CD4-positive, alpha-beta T cell treated with Interleukin-15 for 1 hour (primary cell): Measurements from ENCODE around the gene LZTR1.
"Not testable (repeated sequence)": the region's sequence is repeated elsewhere in the genome, so short reads cannot be mapped to it uniquely, and the experiment has no call there.

Experiments
- DNase-seq: peaks from one replicate; pipeline ENCODE4 v3.0.0-alpha.2; 2020

LZTR1 gene

DNA sequence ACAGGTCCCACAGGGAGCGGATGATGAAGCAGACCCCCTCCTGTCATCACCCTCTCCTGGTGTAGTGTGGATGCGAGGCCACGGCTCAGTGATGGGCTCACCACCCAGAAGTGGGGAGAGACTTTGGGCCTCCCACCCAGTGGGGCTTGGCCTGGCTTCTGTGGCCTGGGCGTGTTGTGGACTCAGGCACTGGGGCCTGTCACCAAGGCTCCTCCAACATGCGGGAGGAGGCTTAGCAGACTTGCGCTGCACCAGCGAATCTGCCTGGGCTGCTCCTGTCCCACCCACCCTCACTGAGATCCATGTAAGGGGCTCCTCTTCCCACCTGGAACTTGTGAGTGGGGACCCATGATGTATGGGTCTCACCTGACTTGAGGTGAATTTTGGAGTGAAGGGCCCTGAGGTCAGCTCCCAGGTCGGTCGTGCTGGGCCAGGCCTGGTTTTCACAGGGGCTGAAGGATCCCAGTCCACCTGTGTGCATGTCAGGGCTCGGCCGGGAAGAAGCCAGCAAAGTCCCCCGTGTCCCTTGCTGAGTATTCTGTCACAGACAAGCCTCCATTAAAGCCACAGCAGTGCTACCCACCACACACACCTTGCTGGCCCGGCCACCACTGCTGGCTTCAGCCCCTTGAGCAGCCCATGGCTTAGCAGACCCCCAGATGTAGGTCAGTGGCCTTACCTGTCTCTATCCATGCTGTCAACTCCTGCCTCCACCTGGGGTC, 15.6 kb downstream of the LZTR1 start:
- no peak for DNase-seq

DNA sequence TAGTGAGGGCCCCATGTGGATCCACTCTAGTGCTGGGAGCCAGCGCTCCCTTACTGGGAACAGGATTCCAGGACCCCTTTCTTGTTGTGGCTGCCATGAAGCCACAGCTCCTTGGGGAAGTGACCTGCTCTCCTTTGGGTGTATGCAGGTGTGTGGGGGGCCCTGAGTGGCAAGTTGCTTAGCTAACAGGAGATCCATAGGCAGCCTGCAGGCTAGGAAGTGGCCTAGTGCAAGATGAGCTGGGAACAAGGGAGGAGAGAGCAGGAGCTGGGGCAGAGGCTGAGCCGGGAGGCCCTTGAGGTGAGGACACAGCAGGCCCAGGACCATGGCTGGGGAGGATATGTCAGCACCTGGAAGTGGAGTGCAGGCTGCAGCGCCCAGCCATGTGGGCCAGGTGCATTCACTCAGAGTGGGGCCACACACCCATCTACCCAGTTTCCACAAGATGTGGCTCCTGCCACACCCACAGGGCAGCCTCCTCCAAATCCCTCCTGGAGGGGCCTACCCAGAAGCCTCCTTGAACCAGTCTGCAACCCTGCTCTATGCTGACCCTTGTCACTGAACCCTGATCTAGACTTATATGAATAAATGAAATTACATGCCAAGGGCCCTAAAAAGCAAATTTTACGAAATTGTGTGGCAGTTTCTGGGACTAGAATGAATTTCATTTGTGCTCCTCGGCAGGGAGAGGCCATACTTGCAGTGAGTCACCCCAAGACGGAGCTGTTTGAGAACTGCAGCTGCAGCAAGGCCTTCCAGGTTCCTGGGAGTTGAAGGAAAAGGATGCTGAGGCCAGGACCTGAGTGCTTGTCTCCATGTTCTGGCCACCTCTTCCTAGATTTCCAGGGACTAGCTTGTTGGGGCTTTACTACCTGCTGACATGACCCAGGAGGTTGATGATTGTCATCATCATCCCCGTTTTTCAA, 16.6 kb downstream of the LZTR1 start:
- no peak for DNase-seq

DNA sequence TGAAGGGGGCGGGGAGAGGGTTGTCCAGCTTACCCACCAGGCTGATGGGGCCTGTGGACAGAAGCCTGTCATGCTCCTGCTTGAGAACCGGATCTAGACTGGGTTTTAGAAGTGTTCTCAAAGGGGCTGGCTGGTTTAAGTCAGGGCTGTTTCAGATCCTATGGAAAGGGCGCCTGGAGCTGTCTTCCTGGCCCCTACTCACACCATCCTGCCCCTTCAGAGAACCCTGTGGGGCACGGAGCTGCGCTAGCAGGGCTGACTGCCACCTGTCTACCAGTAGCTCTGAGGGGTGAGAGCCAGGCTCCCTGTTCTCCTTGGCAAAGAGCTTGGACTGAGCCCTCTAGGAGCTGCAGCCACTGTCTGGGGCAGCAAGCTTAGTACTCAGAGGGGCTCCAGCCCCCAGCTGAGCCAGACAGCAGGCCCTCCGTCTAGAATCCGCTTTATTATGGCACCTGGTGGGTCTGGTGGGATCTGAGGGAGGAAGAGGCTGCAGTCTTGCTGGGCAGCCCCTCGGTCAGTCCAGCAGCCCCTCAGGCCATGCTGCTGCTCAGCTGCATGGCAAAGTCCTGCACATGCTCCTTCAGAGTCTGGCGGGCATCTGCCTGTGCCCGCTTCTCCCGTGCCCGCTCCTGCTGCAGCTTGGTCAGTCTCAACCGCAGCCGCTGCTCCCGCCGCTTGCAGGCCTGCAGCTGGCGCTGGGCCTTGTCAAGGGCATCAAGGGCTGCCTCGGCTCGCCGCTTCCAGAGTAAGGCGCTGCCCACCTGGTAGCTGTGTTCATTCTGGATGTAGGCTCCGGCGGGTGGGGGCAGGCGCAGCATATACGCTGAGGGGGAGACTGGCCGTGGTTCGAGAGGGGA, 17.5 kb downstream of the LZTR1 start:
- DNase-seq: no peak

DNA sequence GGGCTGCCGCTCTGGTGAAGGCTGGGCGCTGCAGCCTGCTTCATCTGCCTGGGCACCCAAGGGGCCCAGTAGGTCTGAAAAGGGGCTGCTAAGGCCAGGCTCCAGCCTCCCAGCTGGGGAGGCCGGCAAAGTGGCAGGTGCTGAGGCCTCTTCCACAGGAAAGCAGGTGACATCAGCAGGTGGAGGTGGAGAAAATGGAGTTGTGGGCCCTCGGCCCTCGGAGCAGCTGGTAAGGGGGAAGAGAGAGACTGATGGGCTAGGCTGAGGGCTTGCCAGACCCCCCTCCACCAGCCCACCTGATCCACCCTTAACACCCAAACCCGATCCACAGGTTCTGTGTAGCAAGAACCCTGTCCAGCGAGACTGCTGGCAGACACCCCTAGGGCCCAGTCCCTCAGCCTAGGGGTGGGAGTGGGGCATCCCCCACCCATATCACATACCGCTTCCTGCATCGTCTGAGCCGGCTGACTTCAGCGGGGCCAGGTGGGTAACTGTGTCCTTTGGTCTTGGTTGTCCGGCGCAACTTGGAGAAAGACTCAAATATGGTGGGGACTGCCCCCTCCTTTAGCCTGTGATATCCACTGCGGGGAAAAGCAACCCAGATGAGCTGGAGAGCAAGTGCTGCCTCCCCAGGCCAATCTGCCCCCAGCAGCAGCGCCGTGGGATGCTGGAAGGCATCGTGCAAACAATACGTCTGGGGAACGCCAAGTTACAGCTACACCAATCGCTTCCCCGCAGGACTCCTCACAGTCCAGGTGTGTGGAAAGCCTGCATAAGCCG, 18.3 kb downstream of the LZTR1 start:
- DNase-seq: no peak

DNA sequence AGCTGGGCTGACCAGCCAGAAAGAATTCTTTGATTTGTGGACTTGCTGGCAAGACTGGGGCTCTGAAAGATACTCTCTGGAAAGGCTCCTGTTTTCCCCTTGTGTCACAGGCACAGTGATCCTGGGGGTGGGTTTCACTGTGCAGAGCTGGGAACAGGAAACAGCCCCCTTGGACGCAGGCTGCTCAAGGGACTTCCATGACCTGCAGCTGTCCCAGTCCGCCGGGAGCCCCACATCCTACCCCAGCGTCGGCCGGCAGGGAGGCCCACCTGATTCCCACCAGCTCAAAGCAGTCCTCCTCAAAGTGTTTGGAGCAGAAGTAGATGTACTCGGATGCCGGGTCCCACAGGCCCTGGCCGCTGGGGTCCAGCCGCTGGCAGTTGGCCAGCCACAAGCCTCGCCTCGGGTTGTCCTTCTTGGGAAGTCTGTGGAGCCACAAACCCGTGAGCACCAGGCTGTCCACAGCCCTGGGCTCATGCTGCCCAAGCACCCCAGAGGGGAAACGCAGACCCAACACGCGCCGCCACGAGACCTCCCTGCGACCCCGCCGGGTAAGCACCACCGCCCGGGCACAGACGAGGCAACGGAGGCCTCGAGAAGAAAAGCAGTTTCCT, 19.0 kb downstream of the LZTR1 start:
- no peak for DNase-seq

DNA sequence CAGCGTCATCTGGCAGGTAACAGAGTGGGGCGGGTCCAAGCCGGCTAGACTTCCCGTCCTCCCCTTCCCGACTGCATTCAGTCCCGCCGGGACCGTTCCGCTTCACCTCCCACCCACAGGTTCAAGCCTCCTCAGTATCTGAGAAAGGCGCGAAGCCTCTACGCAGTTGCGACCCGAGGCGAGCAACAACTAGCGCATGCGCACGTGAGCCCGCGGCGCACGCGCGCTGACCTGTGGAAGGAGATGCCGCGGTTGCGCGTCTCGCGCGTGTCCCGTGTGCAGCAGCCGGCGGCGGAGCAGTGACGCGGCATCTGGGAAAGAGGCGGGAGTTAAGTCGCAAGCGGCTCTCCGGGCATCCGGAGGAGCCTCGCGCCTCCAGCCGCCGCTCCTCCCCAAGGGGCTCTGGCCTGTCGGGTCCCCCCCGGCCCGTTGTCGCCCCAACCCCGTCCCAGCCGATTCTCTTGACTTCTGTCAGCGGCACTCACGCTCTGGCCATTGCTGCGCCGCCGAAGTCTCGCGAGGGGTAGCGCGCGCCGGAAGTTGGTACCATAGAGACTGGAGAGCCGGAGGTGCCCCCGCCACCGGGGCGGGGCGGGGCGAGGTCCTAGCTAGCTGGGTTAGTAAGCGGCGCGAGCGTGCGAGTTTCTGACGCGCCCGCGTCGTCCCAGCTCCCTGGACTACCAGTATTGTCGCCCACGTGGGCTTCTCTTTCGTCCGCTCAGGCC, 19.7 kb downstream of the LZTR1 start, which contains the start of gene THAP7:
Gene THAP7 (minus strand): TSS at position 518 of the 725 bp plus-strand sequence. CDS start 207 bp downstream, at position 311.
- peak; percentile 96 for DNase-seq

DNA sequence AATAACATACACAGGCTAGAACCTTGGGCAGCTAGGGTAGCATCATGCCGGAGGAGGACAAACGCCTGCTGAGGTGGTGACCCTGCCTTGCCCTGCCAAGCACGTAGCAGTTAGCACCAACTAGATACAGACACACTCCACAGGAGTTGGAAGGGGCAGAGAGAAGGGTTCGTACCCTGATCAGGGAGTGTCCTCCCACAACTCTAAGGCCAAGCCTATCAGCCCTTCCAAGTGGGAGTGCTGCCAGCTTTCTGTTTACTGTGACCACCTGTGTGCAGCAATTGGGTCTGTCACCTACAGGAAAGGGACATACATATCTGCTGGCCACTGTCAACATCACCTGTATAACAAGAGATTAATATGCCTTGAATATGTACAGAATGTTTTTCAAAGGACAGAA, 21.7 kb downstream of the LZTR1 start:
- no peak for DNase-seq

DNA sequence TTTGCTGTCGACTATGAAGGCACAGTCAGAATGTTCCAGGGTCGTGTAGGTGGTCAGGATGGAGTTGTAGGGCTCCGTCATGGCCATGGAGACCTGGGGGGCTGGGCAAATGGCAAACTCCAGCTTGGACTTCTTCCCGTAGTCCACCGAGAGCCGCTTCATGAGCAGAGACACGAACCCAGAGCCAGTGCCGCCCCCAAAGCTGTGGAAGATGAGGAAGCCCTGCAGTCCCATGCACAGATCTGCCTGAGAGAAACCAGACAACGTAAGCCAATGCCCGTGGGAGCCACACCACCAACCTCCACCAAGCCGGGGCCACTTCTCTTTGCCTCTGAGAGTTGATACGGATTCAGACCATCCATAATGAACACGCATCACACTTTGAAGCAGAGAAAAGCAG, 27.1 kb downstream of the LZTR1 start:
- not testable (repeated sequence) for DNase-seq

DNA sequence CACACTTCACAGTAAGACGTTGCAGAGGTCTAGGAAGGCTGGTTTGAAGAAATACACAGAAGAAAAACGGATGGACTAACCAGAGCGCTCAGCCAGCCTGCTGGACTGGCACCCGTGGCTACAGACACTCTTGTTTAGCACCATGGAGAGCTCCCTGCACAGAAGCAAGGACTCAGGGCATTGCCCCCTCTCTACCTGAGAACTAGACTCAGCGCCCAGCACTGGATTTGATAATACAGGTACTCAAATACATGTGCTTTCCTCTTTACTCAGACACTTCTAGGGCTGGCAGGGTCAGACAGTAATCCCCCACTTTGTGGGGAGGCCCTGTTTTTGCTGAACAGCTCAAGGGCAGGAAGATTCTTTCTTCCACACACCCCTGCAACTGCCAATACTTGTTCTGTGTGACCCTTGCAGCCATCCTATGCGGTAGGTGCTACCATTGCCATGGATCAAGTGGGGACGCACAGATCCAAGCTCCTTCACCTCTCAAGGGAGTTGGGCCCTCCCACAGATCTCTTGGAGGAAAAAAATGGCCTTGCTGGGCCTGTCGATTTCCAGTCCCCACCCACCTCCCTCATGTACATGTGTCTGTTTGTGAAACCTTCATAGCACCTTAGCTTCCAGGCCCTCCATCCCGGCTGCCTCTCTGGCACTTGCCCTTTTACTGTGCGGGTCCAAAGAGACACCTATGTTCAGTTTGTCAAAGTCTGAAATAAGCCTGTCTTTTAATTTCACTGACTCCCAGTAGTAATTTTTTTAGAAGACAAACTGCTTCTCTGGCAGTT, 27.7 kb downstream of the LZTR1 start:
- no peak for DNase-seq

DNA sequence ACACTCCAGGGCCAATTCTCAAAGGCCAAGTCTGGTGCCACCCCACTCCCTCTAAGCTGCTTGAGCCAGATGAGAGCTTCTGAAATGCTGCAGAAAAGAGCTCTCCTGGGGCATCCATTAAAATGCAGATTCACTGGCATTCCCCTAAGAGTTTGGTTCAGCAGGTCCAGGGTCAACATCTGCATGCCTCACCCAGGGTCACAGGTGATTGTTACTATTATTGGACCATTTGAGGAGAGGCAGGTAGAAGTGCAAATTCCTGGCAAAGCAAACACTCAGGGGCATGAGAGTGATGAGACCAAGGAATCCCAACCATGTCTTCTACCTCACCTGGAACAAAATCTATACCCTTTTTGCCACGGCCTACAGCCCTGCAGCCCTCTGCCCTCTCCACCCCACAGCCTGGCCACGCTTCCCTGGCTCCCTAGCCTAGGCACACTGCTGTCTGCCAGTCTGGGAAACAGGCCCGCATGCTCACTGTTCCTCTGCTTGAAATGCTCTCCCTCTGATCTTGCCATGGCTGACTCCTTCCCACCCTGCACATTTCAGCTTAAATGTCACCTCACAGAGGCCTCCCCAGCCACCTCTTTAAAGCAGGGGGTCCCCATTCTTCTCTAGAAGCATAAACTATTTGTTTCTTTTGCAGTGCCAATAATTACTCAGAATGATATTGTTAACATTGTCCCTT, 28.5 kb downstream of the LZTR1 start:
- no peak for DNase-seq

DNA sequence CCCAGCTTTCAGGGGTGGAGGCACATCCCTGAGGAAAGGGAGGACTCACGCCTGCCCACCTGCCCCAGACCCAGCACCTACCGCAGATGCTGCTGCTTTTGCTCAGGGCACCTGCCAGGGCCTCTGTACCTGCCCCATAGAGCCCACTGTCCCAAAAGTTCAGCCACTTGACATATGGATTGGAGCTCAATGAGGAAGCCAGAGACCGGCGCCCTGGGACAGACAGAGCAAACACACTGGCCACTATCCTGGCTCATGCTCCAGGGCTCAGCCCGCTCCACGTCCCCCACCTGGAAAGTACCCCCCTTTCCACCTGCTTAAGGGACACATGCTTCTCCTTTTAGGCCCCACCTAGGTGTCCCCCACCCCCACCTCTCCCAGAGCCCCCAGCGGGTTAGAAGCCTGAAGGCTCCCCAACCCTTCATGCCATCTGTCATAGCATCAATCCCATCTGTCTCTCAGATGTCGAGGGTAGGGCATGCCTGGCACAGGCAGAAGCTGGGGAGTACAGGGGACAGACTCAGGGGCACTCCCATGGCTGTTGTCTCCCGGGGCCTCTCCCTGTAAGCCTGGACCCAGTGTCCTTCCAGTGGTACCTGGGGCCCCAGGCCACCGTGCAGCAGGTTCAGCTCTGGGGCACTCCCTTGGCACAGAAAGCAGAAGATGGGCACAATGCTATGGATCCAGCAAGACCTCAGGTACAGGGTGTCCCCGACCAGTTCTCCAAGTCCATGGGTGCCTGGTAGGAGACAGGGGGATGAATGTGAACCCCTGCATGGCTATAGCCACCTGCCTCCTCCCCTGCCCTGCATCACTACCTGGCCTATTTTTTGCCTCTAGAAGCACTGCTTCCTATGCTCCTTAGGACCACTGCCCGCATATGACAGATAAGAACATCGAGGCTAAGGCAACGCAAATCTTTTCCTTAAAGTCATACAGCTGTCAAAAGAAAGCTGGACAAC, 30.6 kb downstream of the LZTR1 start:
- no peak for DNase-seq

DNA sequence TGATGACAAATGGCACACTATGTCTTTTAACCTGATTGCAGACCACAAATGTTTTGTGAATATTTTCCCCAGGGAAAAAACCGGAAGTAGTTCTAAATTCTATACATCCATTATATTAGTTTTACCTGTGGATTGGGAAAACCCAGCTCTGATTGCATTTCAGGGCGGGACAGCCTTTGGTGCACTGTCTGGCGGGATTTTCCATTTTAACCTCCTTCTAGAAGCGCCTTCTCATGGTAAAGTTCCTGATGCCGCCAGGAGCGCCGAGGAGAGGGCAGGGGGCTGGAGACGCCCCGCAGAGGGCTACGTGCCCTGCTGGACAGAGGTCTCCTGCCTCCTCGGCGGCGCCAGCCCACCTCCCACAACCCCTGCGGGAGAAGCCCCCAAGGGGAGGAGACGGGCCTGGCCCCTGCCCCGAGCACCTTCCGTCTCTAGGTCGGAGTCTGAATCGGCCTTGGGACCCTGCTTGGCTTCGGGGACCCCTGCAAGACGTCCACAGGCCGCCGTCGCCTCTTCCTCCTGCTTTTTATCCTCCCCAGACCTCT, 31.6 kb downstream of the LZTR1 start:
- DNase-seq: no peak

DNA sequence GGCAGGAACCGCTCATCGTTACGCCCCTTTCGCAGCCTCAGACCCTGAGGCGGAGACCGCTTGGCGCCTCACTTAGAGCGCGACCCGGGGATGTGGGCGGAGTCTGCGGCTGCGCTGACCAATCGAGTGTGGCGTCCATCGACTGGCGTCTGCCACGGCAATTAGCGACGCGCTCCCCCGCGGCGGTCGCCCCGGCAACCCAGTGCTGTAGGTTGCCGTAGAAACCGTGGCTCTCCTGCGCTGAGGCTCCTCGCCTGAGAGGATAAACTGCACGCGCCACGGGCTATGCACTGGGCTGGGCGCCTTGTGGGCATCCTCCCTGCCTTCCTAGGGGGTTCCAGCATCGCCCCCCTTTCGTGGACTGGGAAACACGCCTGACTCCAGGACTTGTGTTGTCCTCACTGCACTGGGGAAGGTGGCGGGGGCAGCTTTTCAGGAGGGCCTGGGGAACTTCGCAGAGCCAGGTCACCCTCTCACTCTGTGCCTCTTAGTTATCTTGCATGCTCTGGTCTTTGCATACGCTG, 32.2 kb downstream of the LZTR1 start:
- peak; percentile 93 for DNase-seq

DNA sequence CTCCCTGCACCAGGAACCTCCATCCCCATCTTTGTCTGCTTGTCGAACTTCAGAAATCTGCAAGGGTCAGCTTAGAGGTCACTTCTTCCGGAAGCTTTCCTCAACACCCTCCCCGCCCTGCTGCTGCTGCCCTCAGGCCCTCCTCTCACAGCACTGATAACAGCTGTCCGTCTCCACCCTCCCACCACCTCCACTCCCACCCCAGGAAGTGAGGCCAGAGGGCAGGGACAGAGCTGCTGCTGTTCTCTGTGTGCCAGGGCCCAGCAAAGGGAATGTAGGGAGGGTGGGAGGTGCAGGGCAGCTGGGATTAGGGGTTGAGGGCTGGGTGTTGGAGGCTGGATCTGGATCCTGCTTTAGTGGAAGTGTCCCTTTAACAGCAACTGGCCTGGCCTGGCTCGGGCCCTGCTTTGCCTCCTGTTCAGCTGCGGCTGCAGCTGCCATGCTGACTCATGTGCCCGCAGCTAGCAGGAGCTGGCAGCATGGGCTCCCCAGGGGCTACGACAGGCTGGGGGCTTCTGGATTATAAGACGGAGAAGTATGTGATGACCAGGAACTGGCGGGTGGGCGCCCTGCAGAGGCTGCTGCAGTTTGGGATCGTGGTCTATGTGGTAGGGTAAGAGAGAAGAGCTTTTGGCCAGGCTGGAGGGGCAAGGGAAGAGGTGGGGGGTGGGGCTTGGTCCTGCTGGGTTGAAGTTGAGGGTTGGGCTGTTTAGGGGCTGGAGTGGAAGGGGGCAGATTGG, 32.8 kb downstream of the LZTR1 start, which contains the start of gene P2RX6:
Gene P2RX6 (plus strand): TSS at position 440 of the 740 bp plus-strand sequence. CDS start 10 bp downstream, at position 450.
- DNase-seq: no peak

DNA sequence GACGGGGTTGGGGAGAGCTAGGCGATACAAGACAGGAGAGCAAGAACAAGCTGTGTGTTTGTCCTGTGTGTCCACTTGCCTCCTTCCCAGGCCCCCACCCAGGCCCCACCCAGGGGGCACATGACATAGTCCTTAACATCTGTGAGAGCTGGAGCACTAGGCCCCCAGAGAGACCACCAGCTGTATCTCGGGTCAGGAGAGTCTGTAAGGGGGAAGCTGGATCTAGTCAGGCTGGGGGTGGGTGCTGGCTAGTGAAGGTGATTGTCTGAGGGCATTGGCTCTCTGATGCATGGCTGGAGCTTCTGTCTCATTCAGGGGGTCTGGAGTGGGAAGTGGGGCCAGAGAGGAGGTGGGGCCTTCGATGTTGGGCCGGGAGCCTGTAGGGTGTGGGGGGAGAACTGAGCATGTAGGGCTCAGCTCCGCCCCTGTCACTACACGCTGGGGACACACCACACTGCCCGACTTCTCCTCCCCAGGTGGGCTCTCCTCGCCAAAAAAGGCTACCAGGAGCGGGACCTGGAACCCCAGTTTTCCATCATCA, 33.4 kb downstream of the LZTR1 start:
- no peak for DNase-seq

DNA sequence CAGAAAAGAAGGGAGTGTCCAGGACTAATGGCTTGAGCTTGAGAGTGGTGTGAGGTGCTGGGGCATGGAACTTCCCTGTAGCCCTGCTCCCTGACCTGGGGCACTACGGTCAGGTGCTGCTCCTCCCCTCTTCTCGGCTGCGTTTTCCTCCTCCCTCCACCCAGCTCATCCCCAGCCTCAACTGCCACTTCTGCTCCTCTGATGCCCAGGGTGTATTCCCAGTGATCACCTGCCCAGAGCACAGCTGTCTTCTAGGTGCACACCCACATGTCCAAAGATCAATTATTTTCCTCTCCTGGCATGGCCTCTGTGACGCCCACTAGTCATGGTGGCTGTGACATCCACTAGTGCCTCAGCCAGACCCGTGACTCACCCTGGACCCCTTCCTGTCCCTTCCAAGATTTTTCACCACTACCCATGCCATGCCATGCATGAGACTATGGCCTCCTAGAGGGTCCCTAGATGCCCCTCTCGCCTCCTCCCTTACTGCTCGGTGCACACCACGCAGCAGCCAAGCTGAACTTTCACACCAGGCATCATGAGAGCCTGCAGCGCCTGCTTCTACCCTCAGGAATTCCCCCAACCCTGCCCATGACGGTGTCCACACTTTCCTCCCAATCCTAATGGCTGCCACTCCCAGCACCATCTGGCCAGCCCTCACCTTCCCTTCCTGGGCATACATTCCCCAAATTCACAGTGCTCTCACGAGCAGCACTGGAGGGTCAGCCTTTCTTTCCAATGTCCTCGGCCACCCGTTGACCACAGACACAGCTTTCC, 34.7 kb downstream of the LZTR1 start:
- no peak for DNase-seq
